Endodermal cell (in vitro differentiated cells): ENCODE measurements around the gene COL6A5. TPM values are rescaled to one million over a fixed set of nuclear protein-coding genes. Genes with fewer than 3 reads are reported as not detected.

Source experiments
- DNase-seq: peaks from one replicate; pipeline ENCODE4 v3.0.0-alpha.2; 2017
- H3K27ac ChIP-seq: 2 replicates; pipeline ENCODE4 v1.5.1; 2013; ENCODE audit warnings: mild to moderate bottlenecking, low read depth, low read length, moderate library complexity
- H3K27me3 ChIP-seq: 2 replicates; pipeline ENCODE4 v1.6.1; 2013; ENCODE audit warnings: mild to moderate bottlenecking, low read length, moderate library complexity; ENCODE audit not compliant: insufficient read depth, control insufficient read depth, poor library complexity, severe bottlenecking
- H3K36me3 ChIP-seq: 2 replicates; pipeline ENCODE4 v1.7.0; 2013; ENCODE audit warnings: mild to moderate bottlenecking, low read length, moderate library complexity; ENCODE audit not compliant: control insufficient read depth, insufficient read depth
- H3K4me1 ChIP-seq: one replicate; pipeline ENCODE4 v1.7.0; 2013; ENCODE audit warnings: low read length; ENCODE audit not compliant: control insufficient read depth, insufficient read depth
- H3K4me3 ChIP-seq: 2 replicates; pipeline ENCODE4 v1.5.1; 2013; ENCODE audit warnings: mild to moderate bottlenecking, low read length, moderate library complexity
- H3K9ac ChIP-seq: 2 replicates; pipeline ENCODE4 v1.6.1; 2013; ENCODE audit warnings: mild to moderate bottlenecking, low read length, moderate library complexity; ENCODE audit not compliant: poor library complexity, severe bottlenecking; ENCODE audit errors: extremely low read depth
- H3K9me3 ChIP-seq: 2 replicates; pipeline ENCODE4 v1.6.1; 2013; ENCODE audit warnings: mild to moderate bottlenecking, low read length, moderate library complexity; ENCODE audit not compliant: control insufficient read depth
- H3K27ac Mint-ChIP-seq: 2 replicates; pipeline ENCODE4 v1.8.0; 2020; ENCODE audit warnings: mixed read lengths
- H3K27me3 Mint-ChIP-seq: 2 replicates; pipeline ENCODE4 v1.8.0; 2021; ENCODE audit warnings: mild to moderate bottlenecking, mixed read lengths; ENCODE audit not compliant: insufficient read depth
- H3K36me3 Mint-ChIP-seq: 2 replicates; pipeline ENCODE4 v1.8.0; 2020; ENCODE audit warnings: low read depth, mixed read lengths
- H3K4me1 Mint-ChIP-seq: 2 replicates; pipeline ENCODE4 v1.8.0; 2020; ENCODE audit warnings: mixed read lengths
- H3K4me3 Mint-ChIP-seq: 2 replicates; pipeline ENCODE4 v1.8.0; 2020; ENCODE audit warnings: mild to moderate bottlenecking, moderate library complexity, mixed read lengths
- H3K9me3 Mint-ChIP-seq: 2 replicates; pipeline ENCODE4 v1.8.0; 2020; ENCODE audit warnings: mild to moderate bottlenecking, mixed read lengths
- CTCF ChIP-seq: fragments of 200-600 bp; sonication (generic); conservative IDR thresholded peaks from 2 replicates; pipeline ENCODE4 v1.5.0; 2021; ENCODE audit warnings: antibody characterized with exemption, mild to moderate bottlenecking
- whole genome bisulfite sequencing, 2 experiments: methylation state at CpG; one replicate each; pipeline versions ENCODE4 v1.1.5 to v1.1.7; 2013; ENCODE audit warnings: missing lambda C conversion rate in 2 of 2, mixed read lengths in 1 of 2; ENCODE audit not compliant: insufficient coverage in 1 of 2, insufficient read length in 1 of 2; 5-methylcytosine and 5-hydroxymethylcytosine counted together
- total RNA-seq, 2 donors: library from RNA; stranded (reverse); fragmentation: NEBNext Ultra II Directional in 1 of 2; extraction: Animal tissue kit (Norgen Biotek cat#: 25700) in 1 of 2; gene quantifications; 2 replicates in 1 of 2; 3 replicates in 1 of 2; pipeline ENCODE4 v1.2.1, GENCODE V29; 2021

Gene COL6A5
- total RNA-seq, 2 donors from 2014 or later = 0.02 to 0.07 TPM

- no peak overlapping the region for H3K4me3 Mint-ChIP-seq
- Histone ChIP-seq H3K27me3 (no peaks in the 10 kb centered on the region), H3K36me3 (no peaks in the 10 kb centered on the region), H3K9me3 (peaks cover 13% of the 10 kb centered on the region), H3K9ac (no peak overlapping the region), H3K4me3 (no peak overlapping the region), H3K4me1 (no peaks in the 10 kb centered on the region), H3K27ac (no peak overlapping the region)
- WGBS, 2 experiments = 86% methylated on average over 1 of the region's 1 CpG; no CpG with 5 or more reads in 1 of the 2 experiments
- H3K36me3 Mint-ChIP-seq = no peaks in the 10 kb centered on the region
- no peak overlapping the region for H3K27ac Mint-ChIP-seq
- H3K27me3 Mint-ChIP-seq = peaks cover 5% of the 10 kb centered on the region
- TF ChIP-seq CTCF = no peak
- H3K4me1 Mint-ChIP-seq = no peaks in the 10 kb centered on the region
- no peak for DNase-seq
- H3K9me3 Mint-ChIP-seq = peaks cover 8% of the 10 kb centered on the region
Measured at GRCh38 chr3:130323503-130323902, 22.0 kb upstream of the COL6A5 start.

DNA sequence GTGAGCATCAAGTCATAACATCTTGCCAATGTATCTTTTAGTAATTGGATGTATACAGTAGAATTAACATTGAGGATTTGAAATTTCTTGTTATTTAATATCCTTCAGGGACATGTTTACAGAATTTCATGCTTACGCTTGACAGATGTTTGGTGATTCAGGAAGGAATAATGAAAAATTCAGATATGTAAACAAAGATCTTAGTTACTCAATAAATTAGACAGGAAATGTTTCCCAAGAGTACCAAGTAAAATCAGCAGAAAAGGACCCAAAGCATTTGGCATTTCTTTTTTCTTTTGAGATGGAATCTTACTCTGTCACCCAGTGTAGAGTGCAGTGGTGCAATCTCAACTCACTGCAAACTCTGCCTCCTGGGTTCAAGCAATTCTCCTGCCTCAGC, 4.7 kb upstream of the COL6A5 start:
- Mint-ChIP-seq H3K36me3 (peaks cover 2% of the 10 kb centered on the region), H3K27me3 (peaks cover 43% of the 10 kb centered on the region), H3K27ac (no peak overlapping the region), H3K9me3 (peaks cover 31% of the 10 kb centered on the region), H3K4me3 (no peak overlapping the region), H3K4me1 (no peaks in the 10 kb centered on the region)
- TF ChIP-seq CTCF = no peak
- H3K27me3 ChIP-seq = peaks cover 21% of the 10 kb centered on the region
- no peak for DNase-seq
- H3K9me3 ChIP-seq = no peaks in the 10 kb centered on the region
- peaks cover 5% of the 10 kb centered on the region for H3K4me1 ChIP-seq
- WGBS, 2 experiments = 100% methylated on average over 1 of the region's 1 CpG; no CpG with 5 or more reads in 1 of the 2 experiments
- H3K4me3 ChIP-seq = no peak overlapping the region
- H3K9ac ChIP-seq = no peak overlapping the region
- no peak overlapping the region for H3K27ac ChIP-seq
- no peaks in the 10 kb centered on the region for H3K36me3 ChIP-seq

GRCh38 chr3:130341388-130341787, 4.1 kb upstream of the COL6A5 start:
- no peaks in the 10 kb centered on the region for H3K4me1 Mint-ChIP-seq
- peaks cover 49% of the 10 kb centered on the region for H3K27me3 Mint-ChIP-seq
- peaks cover 5% of the 10 kb centered on the region for H3K4me1 ChIP-seq
- H3K9me3 Mint-ChIP-seq = peaks cover 26% of the 10 kb centered on the region
- no peak for DNase-seq
- H3K4me3 Mint-ChIP-seq = no peak overlapping the region
- no peaks in the 10 kb centered on the region for H3K9me3 ChIP-seq
- H3K27ac Mint-ChIP-seq = no peak overlapping the region
- H3K9ac ChIP-seq = no peak overlapping the region
- TF ChIP-seq CTCF = no peak
- peaks cover 28% of the 10 kb centered on the region for H3K27me3 ChIP-seq
- H3K27ac ChIP-seq = no peak overlapping the region
- H3K4me3 ChIP-seq = no peak overlapping the region
- H3K36me3 Mint-ChIP-seq = peaks cover 2% of the 10 kb centered on the region
- no peaks in the 10 kb centered on the region for H3K36me3 ChIP-seq
